HEK293 (cell line): ENCODE data around the gene PHF20.

Source experiments
- CTCF ChIP-seq: fragments of 450-650 bp; formaldehyde crosslinking; IDR thresholded peaks from 2 replicates; pipeline ENCODE4 v1.5.1; 2016; ENCODE audit warnings: missing biosample characterization, missing genetic modification characterization
- YY1 ChIP-seq: fragments of 450-650 bp; formaldehyde crosslinking; IDR thresholded peaks from 2 replicates; pipeline ENCODE4 v1.5.1; 2018; ENCODE audit warnings: missing biosample characterization, missing genetic modification characterization
- ZFP41 ChIP-seq: fragments of 450-650 bp; formaldehyde crosslinking; IDR thresholded peaks from 2 replicates; pipeline ENCODE4 v1.5.1; 2016; ENCODE audit warnings: missing biosample characterization, missing genetic modification characterization, borderline replicate concordance
- ZNF280D ChIP-seq: fragments of 450-650 bp; formaldehyde crosslinking; IDR thresholded peaks from 2 replicates; pipeline ENCODE4 v1.5.1; 2016; ENCODE audit warnings: missing biosample characterization, missing genetic modification characterization

- TF ChIP-seq CTCF (tag by site-specific recombination) (no peak), ZNF280D (tag by site-specific recombination) (no peak), YY1 (tag by site-specific recombination) (no peak), ZFP41 (no peak)
Measured at GRCh38 chr20:35762461-35762860, 9.4 kb upstream of the PHF20 start.
